ENCODE measurements around the gene HTR7. TPM values are rescaled to one million over a fixed set of nuclear protein-coding genes. Genes with fewer than 3 reads are reported as not detected.

The HTR7 gene
- total RNA-seq, 2 experiments from 2014 or later = 0.08 TPM

- POLR2A ChIA-PET = no interaction called here
- Histone ChIP-seq H3K36me3 (ENCODE audit: insufficient read depth, low read length) (no peaks in the 10 kb centered on the region), H3K4me1 (ENCODE audit: insufficient read depth, low read length) (no peaks in the 10 kb centered on the region), H3K27me3 (ENCODE audit: control insufficient read depth in 1 of 2, insufficient read depth in 2 of 2, low read length in 2 of 2) (peaks cover 5 to 17% of the 10 kb centered on the region in 2 experiments), H3K4me3 (ENCODE audit: low read length) (no peak overlapping the region), H3K9me3 (ENCODE audit: control insufficient read depth in 1 of 2, insufficient read depth in 1 of 2, low read length in 2 of 2) (no peaks in the 10 kb centered on the region), H3K27ac (ENCODE audit: low read depth in 1 of 2, low read length in 2 of 2) (no peak overlapping the region)
- CTCF ChIA-PET = no interaction called here
- Mint-ChIP-seq H3K27ac (no peak overlapping the region), H3K36me3 (ENCODE audit: low read depth) (no peaks in the 10 kb centered on the region), H3K4me1 (ENCODE audit: low read depth) (no peaks in the 10 kb centered on the region), H3K4me3 (no peak overlapping the region), H3K9me3 (no peaks in the 10 kb centered on the region), H3K27me3 (peaks cover 46% of the 10 kb centered on the region)
- DNase-seq = no peak
- TF ChIP-seq CTCF (IDR thresholded peaks at IDR 0.05) = no peak
- intact Hi-C loops (cut with DNase I, micrococcal nuclease) = no loop called here
- ATAC-seq (ENCODE audit: poor library complexity) = no peak
Observed at GRCh38 chr10:90746829-90747228, 111.0 kb downstream of the HTR7 start.

GRCh38 chr10:90745565-90745964 is 112.3 kb downstream of the HTR7 start:
- no peak for DNase-seq
- Histone ChIP-seq H3K4me1 (ENCODE audit: insufficient read depth, low read length) (no peaks in the 10 kb centered on the region), H3K9me3 (ENCODE audit: control insufficient read depth in 1 of 2, insufficient read depth in 1 of 2, low read length in 2 of 2) (no peaks in the 10 kb centered on the region), H3K36me3 (ENCODE audit: insufficient read depth, low read length) (no peaks in the 10 kb centered on the region), H3K27ac (ENCODE audit: low read depth in 1 of 2, low read length in 2 of 2) (no peak overlapping the region), H3K27me3 (ENCODE audit: control insufficient read depth in 1 of 2, insufficient read depth in 2 of 2, low read length in 2 of 2) (peaks cover 0 to 10% of the 10 kb centered on the region in 2 experiments), H3K4me3 (ENCODE audit: low read length) (no peak overlapping the region)
- H3K9me3 Mint-ChIP-seq = no peaks in the 10 kb centered on the region
- ChIA-PET POLR2A (no interaction called here), CTCF (no interaction called here)
- no peak for TF ChIP-seq CTCF (IDR thresholded peaks at IDR 0.05)
- no peak overlapping the region for H3K27ac Mint-ChIP-seq
- H3K4me1 Mint-ChIP-seq (ENCODE audit: low read depth) = no peaks in the 10 kb centered on the region
- ATAC-seq (ENCODE audit: poor library complexity) = no peak
- H3K36me3 Mint-ChIP-seq (ENCODE audit: low read depth) = no peaks in the 10 kb centered on the region
- H3K27me3 Mint-ChIP-seq = peaks cover 34% of the 10 kb centered on the region
- intact Hi-C loops (cut with DNase I, micrococcal nuclease) = no loop called here
- H3K4me3 Mint-ChIP-seq = no peak overlapping the region

- H3K4me3 ChIP-seq (ENCODE audit: low read length) = no peak overlapping the region
- no peak for ATAC-seq (ENCODE audit: poor library complexity)
- CTCF ChIA-PET = no interaction called here
- H3K27me3 Mint-ChIP-seq = peaks cover 19% of the 10 kb centered on the region
- no peaks in the 10 kb centered on the region for H3K36me3 Mint-ChIP-seq (ENCODE audit: low read depth)
- H3K27ac Mint-ChIP-seq = no peak overlapping the region
- no peak for TF ChIP-seq CTCF (IDR thresholded peaks at IDR 0.05)
- H3K4me3 Mint-ChIP-seq = no peak overlapping the region
- POLR2A ChIA-PET = no interaction called here
- intact Hi-C loops (cut with DNase I, micrococcal nuclease) = no loop called here
- no peak overlapping the region for H3K27ac ChIP-seq (ENCODE audit: low read depth in 1 of 2, low read length in 2 of 2)
- H3K36me3 ChIP-seq (ENCODE audit: insufficient read depth, low read length) = no peaks in the 10 kb centered on the region
- DNase-seq = no peak
- H3K9me3 Mint-ChIP-seq = no peaks in the 10 kb centered on the region
- H3K9me3 ChIP-seq (ENCODE audit: control insufficient read depth in 1 of 2, insufficient read depth in 1 of 2, low read length in 2 of 2) = no peaks in the 10 kb centered on the region
- H3K27me3 ChIP-seq (ENCODE audit: control insufficient read depth in 1 of 2, insufficient read depth in 2 of 2, low read length in 2 of 2) = peaks cover 0 to 7% of the 10 kb centered on the region in 2 experiments
- no peaks in the 10 kb centered on the region for H3K4me1 Mint-ChIP-seq (ENCODE audit: low read depth)
- H3K4me1 ChIP-seq (ENCODE audit: insufficient read depth, low read length) = no peaks in the 10 kb centered on the region
Observed at GRCh38 chr10:90743291-90743690, 114.5 kb downstream of the HTR7 start.

Data from CD4-positive, alpha-beta T cell (primary cell).